WERI-Rb-1 (cell line): ENCODE results near the gene HRK.

ENCODE experiments used
- DNase-seq: peaks from one replicate; pipeline ENCODE4 v3.0.0-alpha.2; 2020
- H3K27ac ChIP-seq: fragments of 250-450 bp; sonication (Bioruptor Pico); 2 replicates; pipeline ENCODE4 v1.5.1; 2020; ENCODE audit warnings: mild to moderate bottlenecking, moderate library complexity
- H3K27me3 ChIP-seq: fragments of 250-450 bp; sonication (Bioruptor Pico); 2 replicates; pipeline ENCODE4 v1.5.1; 2021; ENCODE audit warnings: mild to moderate bottlenecking, low read depth, moderate library complexity; ENCODE audit not compliant: insufficient read depth, severe bottlenecking
- H3K36me3 ChIP-seq: fragments of 250-450 bp; sonication (Bioruptor Pico); 2 replicates; pipeline ENCODE4 v1.5.1; 2020; ENCODE audit warnings: mild to moderate bottlenecking, moderate library complexity
- H3K4me3 ChIP-seq: 2 replicates; pipeline ENCODE4 v1.5.1; 2011; ENCODE audit warnings: low read depth, mild to moderate bottlenecking, control low read depth, low read length
- H3K9me3 ChIP-seq: fragments of 250-450 bp; sonication (Bioruptor Pico); 2 replicates; pipeline ENCODE4 v1.5.1; 2021; ENCODE audit warnings: mild to moderate bottlenecking, moderate library complexity; ENCODE audit not compliant: severe bottlenecking
- CTCF ChIP-seq: IDR thresholded peaks from 2 replicates; pipeline ENCODE4 v1.5.1; 2011; ENCODE audit warnings: low read depth, mild to moderate bottlenecking, control low read depth, inconsistent platforms, low read length

HRK gene

DNA sequence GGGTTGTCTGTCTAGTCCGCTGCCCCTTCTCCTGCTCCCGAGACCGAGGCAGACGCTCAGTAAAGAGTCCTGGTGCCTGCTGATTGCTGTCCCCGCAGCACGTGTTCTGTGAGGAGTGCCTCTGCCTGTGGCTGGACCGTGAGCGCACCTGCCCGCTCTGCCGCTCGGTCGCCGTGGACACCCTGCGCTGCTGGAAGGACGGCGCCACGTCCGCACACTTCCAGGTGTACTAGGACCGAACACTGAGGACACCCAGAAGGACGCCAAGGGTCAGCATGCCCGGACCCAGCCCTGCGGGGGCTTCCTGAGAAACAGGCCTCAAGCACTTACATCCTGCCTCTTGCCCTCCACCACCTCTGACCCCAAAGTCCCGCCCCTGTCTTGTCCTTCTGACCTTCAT lies 32.0 kb downstream of the HRK start:
- Histone ChIP-seq H3K9me3 (no peaks in the 10 kb centered on the region), H3K27ac (no peak overlapping the region), H3K36me3 (no peaks in the 10 kb centered on the region), H3K27me3 (no peaks in the 10 kb centered on the region), H3K4me3 (no peak overlapping the region)
- no peak for TF ChIP-seq CTCF
- DNase-seq = no peak

GRCh38 chr12:116843085-116843484 lies 38.2 kb downstream of the HRK start:
- TF ChIP-seq CTCF = no peak
- H3K27ac ChIP-seq = no peak overlapping the region
- H3K36me3 ChIP-seq = no peaks in the 10 kb centered on the region
- H3K4me3 ChIP-seq = no peak overlapping the region
- H3K9me3 ChIP-seq = no peaks in the 10 kb centered on the region
- no peaks in the 10 kb centered on the region for H3K27me3 ChIP-seq
- DNase-seq = no peak

DNA sequence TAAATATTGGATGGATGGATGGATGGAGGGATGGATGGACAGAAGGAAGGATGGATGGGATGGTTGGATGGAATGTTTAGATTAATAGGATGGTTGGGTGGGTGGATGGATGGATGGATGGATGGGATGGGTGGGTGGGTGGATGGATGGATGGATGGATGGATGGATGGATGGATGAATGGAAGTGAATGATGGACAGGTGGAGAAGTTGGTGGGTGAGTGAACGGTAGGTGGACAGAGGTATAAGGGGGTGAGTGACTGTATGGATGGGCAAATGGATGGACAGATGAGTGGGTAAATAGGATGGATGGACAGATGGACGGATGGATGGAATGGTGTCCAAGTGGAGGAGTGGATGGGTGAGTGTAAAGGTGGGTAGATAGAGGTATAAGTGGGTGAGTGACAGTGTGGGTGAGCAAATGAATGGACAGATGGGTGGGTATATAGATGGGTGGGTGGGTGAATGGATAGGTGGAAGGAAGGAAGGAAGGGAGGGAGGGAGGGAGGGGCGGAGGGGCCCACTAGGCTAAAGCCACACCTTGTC lies 41.9 kb downstream of the HRK start:
- Histone ChIP-seq H3K9me3 (no peaks in the 10 kb centered on the region), H3K4me3 (no peak overlapping the region), H3K36me3 (peaks cover 9% of the 10 kb centered on the region), H3K27ac (no peak overlapping the region), H3K27me3 (no peaks in the 10 kb centered on the region)
- no peak for TF ChIP-seq CTCF
- no peak for DNase-seq

DNA sequence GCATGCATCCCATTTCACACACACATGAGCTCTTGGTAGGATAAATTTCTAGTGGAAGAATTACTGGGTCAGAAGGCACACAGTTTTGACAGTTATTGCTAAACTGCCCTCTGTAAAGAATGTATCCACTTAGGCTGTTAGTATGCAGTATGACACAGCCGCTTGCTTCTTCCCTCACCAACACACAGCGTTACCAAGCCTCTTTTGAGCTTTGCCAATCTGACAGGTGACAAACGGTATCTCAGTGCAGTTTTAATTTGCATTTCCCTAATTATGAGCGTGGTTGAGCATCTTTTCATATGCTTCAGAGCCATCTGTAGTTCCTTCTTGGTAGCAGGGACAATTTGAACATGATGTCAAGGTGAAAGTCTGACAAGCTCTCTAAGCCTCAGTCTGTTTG lies 42.9 kb downstream of the HRK start:
- H3K4me3 ChIP-seq = no peak overlapping the region

GRCh38 chr12:116837097-116837496 lies 44.1 kb downstream of the HRK start:
- no peak for TF ChIP-seq CTCF
- Histone ChIP-seq H3K9me3 (no peaks in the 10 kb centered on the region), H3K4me3 (no peak overlapping the region), H3K27me3 (no peaks in the 10 kb centered on the region), H3K27ac (no peak overlapping the region), H3K36me3 (peaks cover 13% of the 10 kb centered on the region)
- no peak for DNase-seq

More for the DNA sequence above, 42.9 kb downstream of the HRK start:
- Histone ChIP-seq H3K27ac (no peak overlapping the region), H3K9me3 (no peaks in the 10 kb centered on the region), H3K36me3 (peaks cover 13% of the 10 kb centered on the region), H3K27me3 (no peaks in the 10 kb centered on the region)
- no peak for TF ChIP-seq CTCF
- DNase-seq = no peak

- TF ChIP-seq CTCF = no peak
Observed at GRCh38 chr12:116835484-116835883, 45.8 kb downstream of the HRK start.

More at GRCh38 chr12:116835484-116835883, 45.8 kb downstream of the HRK start:
- DNase-seq = no peak
- peaks cover 13% of the 10 kb centered on the region for H3K36me3 ChIP-seq
- H3K27me3 ChIP-seq = no peaks in the 10 kb centered on the region
- no peaks in the 10 kb centered on the region for H3K9me3 ChIP-seq
- H3K27ac ChIP-seq = no peak overlapping the region
- no peak overlapping the region for H3K4me3 ChIP-seq
